PC-3 (cell line): ENCODE results near the gene MANBA.

Source experiments
- CTCF ChIP-seq: fragments of 300-600 bp; sonication (generic); conservative IDR thresholded peaks from 2 replicates; pipeline ENCODE4 v1.5.1; 2017; ENCODE audit warnings: antibody characterized with exemption, low read depth, mild to moderate bottlenecking, low read length
- EZH2 ChIP-seq: fragments of 300-600 bp; sonication (generic); IDR thresholded peaks from one replicate; pipeline ENCODE4 v1.6.1; 2017; ENCODE audit warnings: antibody characterized with exemption, mild to moderate bottlenecking, low read length; ENCODE audit not compliant: unreplicated experiment
- EZH2phosphoT487 ChIP-seq: fragments of 300-600 bp; sonication (generic); IDR thresholded peaks from 2 replicates; pipeline ENCODE4 v1.6.1; 2018; ENCODE audit warnings: mild to moderate bottlenecking, antibody characterized with exemption, low read length, borderline replicate concordance

GRCh38 chr4:102778720-102779119, 18.0 kb upstream of the MANBA start:
- TF ChIP-seq EZH2phosphoT487 (no peak), CTCF (no peak), EZH2 (no peak)
